HFFc6 (cell line): ENCODE results near the gene EIF1AD. TPM values are rescaled to one million over a fixed set of nuclear protein-coding genes. Genes with fewer than 3 reads are reported as not detected.

Experiments
- DNase-seq: peaks from one replicate; pipeline ENCODE4 v3.0.0-alpha.2; 2018
- H3K27ac Mint-ChIP-seq: 2 replicates; pipeline ENCODE4 v1.8.0; 2020; ENCODE audit warnings: mild to moderate bottlenecking, mixed read lengths
- H3K27me3 Mint-ChIP-seq: 2 replicates; pipeline ENCODE4 v1.8.0; 2021; ENCODE audit warnings: mild to moderate bottlenecking, moderate library complexity, mixed read lengths; ENCODE audit not compliant: insufficient read depth
- H3K36me3 Mint-ChIP-seq: 2 replicates; pipeline ENCODE4 v1.8.0; 2021; ENCODE audit warnings: low read depth, mixed read lengths
- H3K4me1 Mint-ChIP-seq: 2 replicates; pipeline ENCODE4 v1.8.0; 2020; ENCODE audit warnings: low read depth, mixed read lengths
- H3K4me3 Mint-ChIP-seq: 2 replicates; pipeline ENCODE4 v1.8.0; 2020; ENCODE audit warnings: mild to moderate bottlenecking, moderate library complexity, mixed read lengths
- H3K9me3 Mint-ChIP-seq: 2 replicates; pipeline ENCODE4 v1.8.0; 2020; ENCODE audit warnings: mild to moderate bottlenecking, mixed read lengths
- CTCF ChIP-seq: fragments of 200-600 bp; sonication (generic); IDR thresholded peaks from 2 replicates; pipeline ENCODE4 v1.5.0; 2021; ENCODE audit warnings: antibody characterized with exemption, mild to moderate bottlenecking
- total RNA-seq, 6 experiments: library from RNA; stranded (reverse); fragmentation: NEBNext Ultra II Directional; extraction: Animal tissue kit (Norgen Biotek cat#: 25700); gene quantifications; 2 replicates in 1 of 6; 3 replicates in 5 of 6; pipeline ENCODE4 v1.2.3, GENCODE V29; 2021

Gene EIF1AD
- total RNA-seq, 6 experiments from 2014 or later, result 28.6 to 36.8 (median 31.7) TPM

- Mint-ChIP-seq H3K36me3 (peaks cover 9% of the 10 kb centered on the region), H3K27me3 (peaks cover 2% of the 10 kb centered on the region; the same call in 1 of the 2 replicates), H3K4me3 (peak within 1 kb of the TSS; percentile 89), H3K9me3 (no peaks in the 10 kb centered on the region), H3K27ac (peak within 1 kb of the TSS; percentile 98), H3K4me1 (peaks cover 25% of the 10 kb centered on the region)
- DNase-seq, result peak; percentile 96
- no peak for TF ChIP-seq CTCF
Measured at GRCh38 chr11:65961267-65962140, 40.5 kb downstream of the EIF1AD start, which contains the start of gene SART1. TSS of gene SART1 (plus strand) at chr11:65961734. CDS start at chr11:65961781, 47 bp downstream.

- Mint-ChIP-seq H3K36me3 (peaks cover 8% of the 10 kb centered on the region), H3K27me3 (peaks cover under 1% of the 10 kb centered on the region; the same call in 1 of the 2 replicates), H3K27ac (peak overlapping the region; percentile 98), H3K4me1 (peaks cover 25% of the 10 kb centered on the region), H3K9me3 (no peaks in the 10 kb centered on the region), H3K4me3 (peak overlapping the region; percentile 89)
- DNase-seq, result no peak
- TF ChIP-seq CTCF, result no peak
Measured at GRCh38 chr11:65960824-65961266, 41.1 kb downstream of the EIF1AD start.

- DNase-seq, result no peak
- Mint-ChIP-seq H3K27me3 (no peaks in the 10 kb centered on the region), H3K4me1 (peaks cover 24% of the 10 kb centered on the region), H3K9me3 (no peaks in the 10 kb centered on the region), H3K27ac (no peak overlapping the region), H3K4me3 (no peak overlapping the region), H3K36me3 (peaks cover 5% of the 10 kb centered on the region)
- TF ChIP-seq CTCF, result no peak
Measured at GRCh38 chr11:65958774-65959420, 43.1 kb downstream of the EIF1AD start.

GRCh38 chr11:65958291-65958690, 43.7 kb downstream of the EIF1AD start:
- TF ChIP-seq CTCF, result no peak
- H3K4me3 Mint-ChIP-seq, result no peak overlapping the region
- H3K36me3 Mint-ChIP-seq, result peaks cover 5% of the 10 kb centered on the region
- H3K27ac Mint-ChIP-seq, result no peak overlapping the region
- no peaks in the 10 kb centered on the region for H3K27me3 Mint-ChIP-seq
- no peaks in the 10 kb centered on the region for H3K9me3 Mint-ChIP-seq
- no peak for DNase-seq
- H3K4me1 Mint-ChIP-seq, result peaks cover 18% of the 10 kb centered on the region

- Mint-ChIP-seq H3K4me3 (no peak overlapping the region), H3K4me1 (no peaks in the 10 kb centered on the region), H3K9me3 (no peaks in the 10 kb centered on the region), H3K27me3 (no peaks in the 10 kb centered on the region), H3K27ac (no peak overlapping the region), H3K36me3 (no peaks in the 10 kb centered on the region)
- no peak for TF ChIP-seq CTCF
- no peak for DNase-seq
Measured at GRCh38 chr11:65954771-65955170, 47.2 kb downstream of the EIF1AD start.
